Panc1 (cell line): ENCODE measurements around the gene PBRM1. TPM values are rescaled to one million over a fixed set of nuclear protein-coding genes. Genes with fewer than 3 reads are reported as not detected.

ENCODE experiments used
- ATAC-seq: fragments of 200-7000 bp; cut with Tn5 transposase; 2 replicates; pipeline ENCODE4 v1.9.1; 2020; ENCODE audit warnings: mild to moderate bottlenecking, moderate library complexity
- BruUV-seq: library from RNA; stranded (reverse); fragments of 400-500 nt; replicated peaks from 2 replicates; lab custom pipeline; 2021; lab: Mats Ljungman, UMichigan
- CTCF ChIA-PET: fragments of 300-600 bp; sonication (Branson Sonifier 250); formaldehyde crosslinking; loops from one replicate; lab custom pipeline; 2022; ENCODE audit warnings: antibody characterized with exemption; lab: Charles Lee
- POLR2A ChIA-PET: fragments of 300-600 bp; sonication (Branson Sonifier 250); formaldehyde crosslinking; loops from one replicate; lab custom pipeline; 2022; ENCODE audit warnings: antibody characterized with exemption; lab: Charles Lee
- DNase-seq: peaks from one replicate; pipeline ENCODE4 v3.0.0-alpha.2; 2010; ENCODE audit warnings: low read depth, low spot score
- H3K27ac ChIP-seq: 2 replicates; pipeline ENCODE4 v1.5.1; 2011; ENCODE audit warnings: mild to moderate bottlenecking, low read length, inconsistent platforms
- H3K27me3 ChIP-seq: fragments of 200-500 bp; sonication (Bioruptor generic); 2 replicates; pipeline ENCODE4 v1.6.0; 2014; ENCODE audit warnings: low read length, inconsistent platforms; ENCODE audit not compliant: control insufficient read depth, insufficient read depth
- H3K36me3 ChIP-seq: fragments of 200-500 bp; sonication (Bioruptor generic); 2 replicates; pipeline ENCODE4 v1.5.1; 2014; ENCODE audit warnings: inconsistent platforms, mild to moderate bottlenecking, low read length, moderate library complexity; ENCODE audit not compliant: control insufficient read depth, insufficient read depth
- H3K4me1 ChIP-seq: 2 replicates; pipeline ENCODE4 v1.5.1; 2011; ENCODE audit warnings: inconsistent platforms, mild to moderate bottlenecking, low read length, moderate library complexity; ENCODE audit not compliant: control insufficient read depth, insufficient read depth
- H3K4me3 ChIP-seq, 2 experiments: 2 replicates each; pipeline ENCODE4 v1.5.1; 2011 to 2012; ENCODE audit warnings: low read depth in 2 of 2, low read length in 2 of 2, mild to moderate bottlenecking in 2 of 2, inconsistent platforms in 1 of 2, moderate library complexity in 1 of 2
- H3K9me3 ChIP-seq: fragments of 200-500 bp; sonication (Bioruptor generic); 2 replicates; pipeline ENCODE4 v1.5.1; 2014; ENCODE audit warnings: low read depth, mild to moderate bottlenecking, inconsistent platforms, low read length, moderate library complexity; ENCODE audit not compliant: control insufficient read depth, insufficient read depth
- POLR2AphosphoS5 ChIP-seq: IDR thresholded peaks from 2 replicates; pipeline ENCODE4 v1.6.1; 2012; ENCODE audit warnings: mild to moderate bottlenecking, low read depth, low read length, moderate library complexity
- SIN3A ChIP-seq: IDR thresholded peaks from 2 replicates; pipeline ENCODE4 v1.6.1; 2012; ENCODE audit warnings: low read depth, mild to moderate bottlenecking, low read length, moderate library complexity, borderline replicate concordance; ENCODE audit not compliant: insufficient read depth
- TCF7L2 ChIP-seq: IDR thresholded peaks from 2 replicates; pipeline ENCODE4 v1.6.1; 2011; ENCODE audit warnings: mild to moderate bottlenecking, low read depth, low read length, inconsistent platforms
- in situ Hi-C: cut with HindIII; loops from 2 replicates; pipeline ENCODE4 v1.10.0; 2016; ENCODE audit warnings: low sequenced_read_pairs, low pct_unique_long_range_greater_than_20kb
- intact Hi-C: fragments of 100-400 bp; cut with micrococcal nuclease; formaldehyde crosslinking; loops from one replicate; pipeline ENCODE4 v1.10.0; 2022; ENCODE audit not compliant: unreplicated experiment
- total RNA-seq: library from RNA; stranded (reverse); gene quantifications from one replicate; pipeline ENCODE4 v1.2.1, GENCODE V29; 2021; ENCODE audit not compliant: unreplicated experiment
- TF ChIP-seq, protein P1 (sequence below): fragments of 450-650 bp; IDR thresholded peaks from 2 replicates; pipeline ENCODE4 v1.5.1; 2017; ENCODE audit warnings: mild to moderate bottlenecking
- TF ChIP-seq, protein P2 (sequence below), 2 experiments: IDR thresholded peaks; 2 replicates each; pipeline ENCODE4 v1.6.1; 2011 to 2012; ENCODE audit warnings: low read depth in 2 of 2, control low read depth in 1 of 2, low read length in 1 of 2, mild to moderate bottlenecking in 1 of 2, moderate library complexity in 1 of 2; ENCODE audit not compliant: insufficient read depth in 1 of 2

Gene PBRM1
- total RNA-seq, 1 experiment from 2014 or later, result 43.5 TPM

DNA sequence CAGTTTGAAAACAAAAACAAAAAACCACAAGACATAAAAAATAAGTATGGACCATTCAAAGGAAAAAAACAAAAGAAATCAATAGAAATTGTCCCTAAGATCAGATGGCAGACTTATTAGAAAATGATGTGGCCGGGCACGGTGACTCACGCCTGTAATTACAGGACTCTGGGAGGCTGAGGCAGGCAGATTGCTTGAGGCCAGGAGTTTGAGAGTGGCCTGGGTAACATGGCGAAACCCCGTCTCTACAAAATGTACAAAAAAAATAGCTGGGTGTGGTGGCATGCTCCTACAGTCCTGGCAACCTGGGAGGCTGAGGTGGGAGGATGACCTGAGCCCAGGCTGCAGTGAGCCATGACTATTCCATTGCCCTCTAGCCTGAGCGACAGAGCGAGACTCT is 36.8 kb upstream of the PBRM1 start:
- no peaks in the 10 kb centered on the region for H3K9me3 ChIP-seq
- DNase-seq (no peak), ATAC-seq (no peak)
- POLR2A ChIA-PET, result no interaction called here
- H3K4me1 ChIP-seq, result no peaks in the 10 kb centered on the region
- in situ Hi-C loops, result no loop called here
- H3K27me3 ChIP-seq, result no peaks in the 10 kb centered on the region
- no peak overlapping the region for H3K4me3 ChIP-seq
- no peak for TF ChIP-seq TCF7L2
- BruUV-seq, result no TSS peak
- intact Hi-C loops, result no loop called here
- no peaks in the 10 kb centered on the region for H3K36me3 ChIP-seq
- H3K27ac ChIP-seq, result no peak overlapping the region
- CTCF ChIA-PET, result no interaction called here

DNA sequence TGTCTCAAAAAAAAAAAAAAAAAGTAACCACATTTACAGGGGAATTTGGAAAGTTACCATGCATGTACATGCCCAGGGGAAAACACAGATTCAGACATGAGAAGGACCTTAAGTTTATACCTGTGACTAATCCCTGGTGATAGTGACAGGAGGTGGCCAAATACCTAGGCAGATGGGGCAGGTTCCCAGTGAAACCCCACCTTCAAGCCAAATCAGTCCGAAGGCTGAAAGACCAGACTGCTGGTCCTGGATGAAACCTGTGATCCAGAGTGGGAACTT is 36.0 kb upstream of the PBRM1 start:
- Histone ChIP-seq H3K27ac (no peak overlapping the region), H3K27me3 (no peaks in the 10 kb centered on the region), H3K9me3 (no peaks in the 10 kb centered on the region), H3K36me3 (no peaks in the 10 kb centered on the region), H3K4me3 (no peak overlapping the region), H3K4me1 (no peaks in the 10 kb centered on the region)
- TF ChIP-seq, protein P1, sequence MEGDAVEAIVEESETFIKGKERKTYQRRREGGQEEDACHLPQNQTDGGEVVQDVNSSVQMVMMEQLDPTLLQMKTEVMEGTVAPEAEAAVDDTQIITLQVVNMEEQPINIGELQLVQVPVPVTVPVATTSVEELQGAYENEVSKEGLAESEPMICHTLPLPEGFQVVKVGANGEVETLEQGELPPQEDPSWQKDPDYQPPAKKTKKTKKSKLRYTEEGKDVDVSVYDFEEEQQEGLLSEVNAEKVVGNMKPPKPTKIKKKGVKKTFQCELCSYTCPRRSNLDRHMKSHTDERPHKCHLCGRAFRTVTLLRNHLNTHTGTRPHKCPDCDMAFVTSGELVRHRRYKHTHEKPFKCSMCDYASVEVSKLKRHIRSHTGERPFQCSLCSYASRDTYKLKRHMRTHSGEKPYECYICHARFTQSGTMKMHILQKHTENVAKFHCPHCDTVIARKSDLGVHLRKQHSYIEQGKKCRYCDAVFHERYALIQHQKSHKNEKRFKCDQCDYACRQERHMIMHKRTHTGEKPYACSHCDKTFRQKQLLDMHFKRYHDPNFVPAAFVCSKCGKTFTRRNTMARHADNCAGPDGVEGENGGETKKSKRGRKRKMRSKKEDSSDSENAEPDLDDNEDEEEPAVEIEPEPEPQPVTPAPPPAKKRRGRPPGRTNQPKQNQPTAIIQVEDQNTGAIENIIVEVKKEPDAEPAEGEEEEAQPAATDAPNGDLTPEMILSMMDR, result no peak
- TF ChIP-seq, protein P2, sequence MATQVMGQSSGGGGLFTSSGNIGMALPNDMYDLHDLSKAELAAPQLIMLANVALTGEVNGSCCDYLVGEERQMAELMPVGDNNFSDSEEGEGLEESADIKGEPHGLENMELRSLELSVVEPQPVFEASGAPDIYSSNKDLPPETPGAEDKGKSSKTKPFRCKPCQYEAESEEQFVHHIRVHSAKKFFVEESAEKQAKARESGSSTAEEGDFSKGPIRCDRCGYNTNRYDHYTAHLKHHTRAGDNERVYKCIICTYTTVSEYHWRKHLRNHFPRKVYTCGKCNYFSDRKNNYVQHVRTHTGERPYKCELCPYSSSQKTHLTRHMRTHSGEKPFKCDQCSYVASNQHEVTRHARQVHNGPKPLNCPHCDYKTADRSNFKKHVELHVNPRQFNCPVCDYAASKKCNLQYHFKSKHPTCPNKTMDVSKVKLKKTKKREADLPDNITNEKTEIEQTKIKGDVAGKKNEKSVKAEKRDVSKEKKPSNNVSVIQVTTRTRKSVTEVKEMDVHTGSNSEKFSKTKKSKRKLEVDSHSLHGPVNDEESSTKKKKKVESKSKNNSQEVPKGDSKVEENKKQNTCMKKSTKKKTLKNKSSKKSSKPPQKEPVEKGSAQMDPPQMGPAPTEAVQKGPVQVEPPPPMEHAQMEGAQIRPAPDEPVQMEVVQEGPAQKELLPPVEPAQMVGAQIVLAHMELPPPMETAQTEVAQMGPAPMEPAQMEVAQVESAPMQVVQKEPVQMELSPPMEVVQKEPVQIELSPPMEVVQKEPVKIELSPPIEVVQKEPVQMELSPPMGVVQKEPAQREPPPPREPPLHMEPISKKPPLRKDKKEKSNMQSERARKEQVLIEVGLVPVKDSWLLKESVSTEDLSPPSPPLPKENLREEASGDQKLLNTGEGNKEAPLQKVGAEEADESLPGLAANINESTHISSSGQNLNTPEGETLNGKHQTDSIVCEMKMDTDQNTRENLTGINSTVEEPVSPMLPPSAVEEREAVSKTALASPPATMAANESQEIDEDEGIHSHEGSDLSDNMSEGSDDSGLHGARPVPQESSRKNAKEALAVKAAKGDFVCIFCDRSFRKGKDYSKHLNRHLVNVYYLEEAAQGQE (IDR thresholded peaks at IDR 0.05; ENCODE audit: insufficient read depth in 1 of 2, low read depth in 2 of 2, low read length in 1 of 2), result no peak
- TF ChIP-seq POLR2AphosphoS5 (no peak), SIN3A (no peak), TCF7L2 (no peak)
- intact Hi-C loops, result no loop called here
- no TSS peak for BruUV-seq
- ATAC-seq, result no peak
- ChIA-PET CTCF (no interaction called here), POLR2A (no interaction called here)
- in situ Hi-C loops, result no loop called here
- no peak for DNase-seq

DNA sequence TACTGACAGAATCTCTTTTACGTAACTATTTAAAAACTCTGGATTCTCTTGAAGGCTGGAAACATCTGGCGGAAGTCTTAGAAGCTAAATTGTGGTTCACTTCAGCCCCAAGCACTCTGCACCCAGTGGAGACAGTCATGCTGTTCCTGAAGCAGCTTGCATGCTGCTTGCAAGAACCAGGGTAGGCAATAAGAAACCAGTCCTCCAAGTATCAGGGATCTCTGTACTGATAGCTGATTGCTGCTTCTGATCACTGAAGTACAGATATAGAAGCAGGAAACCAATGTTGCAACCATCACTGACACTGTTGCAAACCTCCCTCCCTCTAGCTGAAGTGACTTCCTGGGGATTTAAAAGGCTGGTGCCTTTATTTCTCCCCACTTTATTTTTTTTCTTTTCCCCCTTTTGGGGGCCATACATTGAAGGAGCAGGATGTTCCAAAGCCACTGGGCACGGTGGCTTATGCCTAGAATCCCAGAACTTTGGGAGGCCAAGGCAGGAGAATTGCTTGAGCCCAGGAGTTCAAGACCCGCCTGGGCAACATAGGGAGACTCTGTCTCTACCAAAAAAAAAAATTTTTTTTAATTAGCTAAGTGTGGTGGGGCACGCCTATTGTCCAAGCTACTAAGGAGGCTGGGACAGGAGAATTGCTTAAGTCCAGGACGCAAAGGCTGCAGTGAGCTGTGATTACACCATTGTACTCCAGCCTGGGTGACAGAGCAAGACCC is 35.5 kb upstream of the PBRM1 start:
- H3K27ac ChIP-seq, result no peak overlapping the region
- ChIA-PET POLR2A (no interaction called here), CTCF (no interaction called here)
- no peak for TF ChIP-seq SIN3A
- TF ChIP-seq, protein P1, result no peak
- TF ChIP-seq, protein P2 (IDR thresholded peaks at IDR 0.05; ENCODE audit: insufficient read depth in 1 of 2, low read depth in 2 of 2, low read length in 1 of 2), result no peak
- no peak for TF ChIP-seq TCF7L2
- no peak for TF ChIP-seq POLR2AphosphoS5
- in situ Hi-C loops, result no loop called here
- ATAC-seq (no peak), DNase-seq (no peak)
- H3K9me3 ChIP-seq, result no peaks in the 10 kb centered on the region
- H3K36me3 ChIP-seq, result no peaks in the 10 kb centered on the region
- no peak overlapping the region for H3K4me3 ChIP-seq
- no TSS peak for BruUV-seq
- H3K27me3 ChIP-seq, result no peaks in the 10 kb centered on the region
- intact Hi-C loops, result no loop called here
- no peaks in the 10 kb centered on the region for H3K4me1 ChIP-seq
